HG02588 (cell line): ENCODE measurements around the gene CYP4F8.

ENCODE experiments used
- ATAC-seq: cut with Tn5 transposase; IDR thresholded peaks from one replicate; pipeline ENCODE4 v1.9.1; 2021; ENCODE audit warnings: mild to moderate bottlenecking, moderate library complexity; ENCODE audit not compliant: unreplicated experiment

Gene CYP4F8

DNA sequence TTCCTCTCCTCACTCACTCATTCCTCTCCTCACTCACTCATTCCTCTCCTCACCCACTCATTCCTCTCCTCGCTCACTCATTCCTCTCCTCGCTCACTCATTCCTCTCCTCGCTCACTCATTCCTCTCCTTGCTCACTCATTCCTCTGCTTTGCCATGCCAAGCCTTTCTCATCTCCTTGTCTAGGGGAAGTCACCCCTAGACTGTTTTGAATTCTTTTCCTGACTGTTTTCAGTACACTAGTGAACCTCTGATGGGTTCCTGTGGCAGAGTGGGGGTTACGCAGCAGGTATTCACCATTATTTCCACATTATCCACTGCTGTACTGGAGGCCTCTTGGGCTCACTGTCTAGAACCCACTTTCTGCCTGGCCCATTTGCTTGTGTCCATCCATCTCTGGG lies 1.2 kb downstream of the CYP4F8 start:
- no peak for ATAC-seq

DNA sequence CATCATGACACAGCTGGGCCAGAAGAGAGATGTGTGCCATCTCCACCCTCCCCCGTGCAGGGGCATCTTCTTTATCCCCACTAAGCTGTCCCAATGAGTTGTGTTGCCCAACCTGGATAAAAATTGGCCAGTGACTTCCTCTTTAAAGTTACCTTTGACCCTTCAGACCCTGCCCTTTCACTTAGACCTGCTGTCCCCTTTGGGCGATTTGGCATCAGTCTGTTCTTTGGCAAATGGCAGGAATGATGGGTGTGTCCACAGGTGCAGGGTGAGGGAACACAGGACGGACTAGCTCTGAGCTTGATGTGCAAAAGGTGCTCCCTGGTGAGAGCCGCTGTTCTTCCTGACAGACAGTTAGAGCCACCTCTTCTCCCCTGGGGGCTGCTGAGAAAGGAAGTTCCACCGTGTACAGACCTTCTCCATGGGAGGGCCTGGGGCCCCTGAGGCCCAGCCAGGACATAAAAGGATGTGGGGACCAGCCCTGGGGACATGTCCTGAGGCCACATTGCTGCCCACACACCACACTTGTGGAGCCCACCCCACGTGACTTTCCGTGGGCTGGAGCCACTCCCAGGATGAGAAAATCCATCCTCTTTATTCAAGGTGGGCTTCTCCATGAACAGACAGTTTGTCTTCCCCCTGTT lies 1.7 kb downstream of the CYP4F8 start:
- ATAC-seq = no peak

DNA sequence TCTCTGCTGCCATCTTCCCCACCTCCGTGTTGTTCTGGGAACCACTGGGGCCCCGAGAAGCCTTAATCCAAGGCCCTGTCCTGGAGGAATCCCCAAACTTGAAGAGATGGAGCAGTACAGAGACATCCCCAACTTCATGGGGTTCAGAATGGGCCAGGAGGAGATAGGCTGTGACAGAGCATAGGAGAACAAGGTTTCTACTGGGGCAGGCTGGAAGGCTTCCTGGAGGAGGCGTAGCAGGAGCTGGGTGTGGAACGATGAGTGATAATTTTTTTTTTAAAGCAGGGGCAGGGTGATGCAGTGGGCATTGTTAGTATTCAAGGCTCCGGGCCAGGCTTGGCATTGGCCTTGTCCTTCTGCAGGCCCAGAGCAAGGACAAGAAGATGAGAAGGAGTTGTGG lies 3.3 kb downstream of the CYP4F8 start:
- ATAC-seq = no peak

DNA sequence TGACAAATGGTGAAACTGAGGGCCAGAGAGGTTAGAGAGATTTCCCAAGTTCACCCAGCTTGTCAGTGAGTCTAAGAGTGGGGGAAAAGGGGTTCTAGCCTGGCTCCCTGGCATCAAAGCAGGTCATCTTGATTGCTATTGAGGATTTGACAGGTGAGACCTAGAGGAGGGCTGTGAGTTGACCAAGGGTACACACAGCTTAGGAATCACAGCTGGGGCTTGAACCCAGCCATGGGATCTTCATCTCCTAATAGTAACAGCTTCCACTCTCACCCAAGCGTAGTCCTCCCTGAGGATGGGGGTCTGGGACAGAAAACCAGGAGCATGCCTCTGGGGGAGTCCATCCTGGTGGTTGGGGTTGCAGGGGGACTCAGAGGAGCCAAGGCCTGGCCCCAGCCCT lies 6.8 kb downstream of the CYP4F8 start:
- ATAC-seq = no peak

DNA sequence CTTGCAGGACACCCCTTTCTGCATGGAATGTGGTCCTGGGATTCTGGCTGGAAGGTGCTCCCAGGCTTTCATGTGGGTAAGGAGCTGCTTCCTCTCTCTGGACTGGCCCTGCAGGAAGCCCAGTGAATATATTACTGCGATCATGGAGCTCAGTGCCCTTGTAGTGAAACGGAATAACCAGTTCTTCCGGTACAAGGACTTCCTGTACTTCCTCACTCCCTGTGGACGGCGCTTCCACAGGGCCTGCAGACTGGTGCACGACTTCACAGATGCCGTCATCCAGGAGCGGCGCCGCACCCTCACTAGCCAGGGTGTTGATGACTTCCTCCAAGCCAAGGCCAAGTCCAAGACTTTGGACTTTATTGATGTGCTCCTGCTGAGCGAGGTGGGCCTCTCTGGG lies 8.0 kb downstream of the CYP4F8 start:
- ATAC-seq = no peak

DNA sequence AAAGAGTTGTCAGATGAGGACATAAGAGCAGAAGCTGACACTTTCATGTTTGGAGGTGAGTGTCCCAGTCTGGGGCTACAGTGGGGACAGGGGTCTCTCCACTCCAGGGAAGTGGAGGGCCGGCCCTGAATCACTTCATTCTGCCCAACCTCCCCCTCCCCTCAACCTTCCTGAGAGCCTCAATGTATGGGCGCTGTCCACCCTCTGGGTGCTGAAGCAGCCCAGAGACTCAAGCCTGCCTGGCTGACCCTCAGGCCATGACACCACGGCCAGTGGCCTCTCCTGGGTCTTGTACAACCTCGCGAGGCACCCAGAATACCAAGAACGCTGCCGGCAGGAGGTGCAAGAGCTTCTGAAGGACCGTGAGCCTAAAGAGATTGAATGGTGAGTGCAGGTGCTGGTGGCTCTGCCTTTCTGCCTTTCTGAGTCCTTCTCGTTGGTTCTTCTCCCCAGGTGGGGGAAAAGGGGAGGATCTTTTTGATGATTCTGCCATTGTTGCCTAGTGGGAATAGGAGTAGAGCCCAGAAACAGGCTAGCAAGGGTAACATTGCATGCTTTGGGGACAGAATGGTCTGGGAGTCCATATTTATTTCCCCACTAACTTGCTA lies 8.8 kb downstream of the CYP4F8 start:
- no peak for ATAC-seq

DNA sequence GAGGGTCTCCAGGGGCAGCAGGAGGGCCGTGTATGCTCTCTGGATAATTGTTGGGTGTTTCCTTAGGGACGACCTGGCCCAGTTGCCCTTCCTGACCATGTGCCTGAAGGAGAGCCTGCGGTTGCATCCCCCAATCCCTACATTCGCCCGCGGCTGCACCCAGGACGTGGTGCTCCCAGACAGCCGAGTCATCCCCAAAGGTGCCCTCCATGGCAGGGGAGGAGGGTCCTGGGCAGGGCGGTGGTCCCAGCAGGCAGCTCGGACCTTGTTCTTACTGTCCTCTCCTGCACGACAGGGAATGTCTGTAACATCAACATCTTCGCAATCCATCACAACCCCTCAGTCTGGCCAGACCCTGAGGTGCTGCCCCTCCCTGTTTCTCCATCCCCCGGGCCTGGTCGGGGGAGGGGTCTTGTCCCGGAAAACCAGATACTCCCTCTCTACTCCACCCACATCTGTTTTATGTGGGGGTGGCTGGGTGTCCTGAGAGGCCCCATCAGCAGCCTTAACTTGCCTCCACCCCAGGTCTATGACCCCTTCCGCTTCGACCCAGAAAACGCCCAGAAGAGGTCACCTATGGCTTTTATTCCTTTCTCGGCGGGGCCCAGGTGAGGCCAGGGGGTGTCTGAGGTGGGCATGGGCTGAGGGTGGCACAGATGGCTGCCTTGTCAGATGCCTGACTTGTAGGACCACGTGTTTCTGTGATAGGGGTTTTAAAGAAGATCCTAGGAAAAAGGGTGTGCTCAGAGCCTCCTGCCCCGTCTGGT lies 13.4 kb downstream of the CYP4F8 start:
- ATAC-seq = no peak

DNA sequence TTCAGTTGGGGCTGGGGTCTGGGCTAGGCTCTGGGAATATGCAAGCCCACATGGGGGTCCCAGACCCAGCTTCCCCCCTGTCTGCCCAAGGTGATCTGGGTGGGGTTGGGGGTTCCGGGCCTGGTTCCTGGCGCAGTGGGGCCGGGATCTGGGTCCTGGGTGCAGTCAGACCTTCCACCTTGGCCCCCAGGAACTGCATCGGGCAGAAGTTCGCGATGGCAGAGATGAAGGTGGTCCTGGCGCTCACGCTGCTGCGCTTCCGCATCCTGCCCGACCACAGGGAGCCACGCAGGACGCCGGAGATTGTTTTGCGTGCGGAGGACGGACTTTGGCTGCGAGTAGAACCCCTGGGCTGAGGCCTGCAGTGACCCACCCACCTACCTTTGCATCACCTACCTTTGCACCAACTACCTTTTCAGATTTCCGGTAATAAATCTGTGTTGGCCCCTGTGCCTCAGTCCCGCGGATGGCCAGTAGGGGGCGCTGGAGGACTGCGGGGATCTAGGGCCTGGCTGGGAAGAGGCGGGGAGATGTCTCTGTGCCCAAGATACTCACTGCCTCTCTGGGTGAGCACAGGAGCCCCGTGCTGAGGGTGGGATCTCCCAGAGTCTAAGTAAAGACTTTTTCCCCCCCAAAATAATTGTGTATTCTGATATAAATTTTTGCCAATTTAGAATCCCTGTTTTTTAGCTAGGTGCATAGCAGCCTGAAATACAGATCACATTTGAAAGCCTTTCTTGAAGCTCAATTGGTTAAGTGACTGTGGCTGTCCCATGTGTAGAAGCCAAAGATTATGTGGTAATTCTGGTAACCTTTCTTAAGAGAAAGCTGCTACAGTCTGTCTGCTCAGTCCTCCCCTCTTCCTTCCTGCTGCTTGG lies 14.2 kb downstream of the CYP4F8 start:
- no peak for ATAC-seq

DNA sequence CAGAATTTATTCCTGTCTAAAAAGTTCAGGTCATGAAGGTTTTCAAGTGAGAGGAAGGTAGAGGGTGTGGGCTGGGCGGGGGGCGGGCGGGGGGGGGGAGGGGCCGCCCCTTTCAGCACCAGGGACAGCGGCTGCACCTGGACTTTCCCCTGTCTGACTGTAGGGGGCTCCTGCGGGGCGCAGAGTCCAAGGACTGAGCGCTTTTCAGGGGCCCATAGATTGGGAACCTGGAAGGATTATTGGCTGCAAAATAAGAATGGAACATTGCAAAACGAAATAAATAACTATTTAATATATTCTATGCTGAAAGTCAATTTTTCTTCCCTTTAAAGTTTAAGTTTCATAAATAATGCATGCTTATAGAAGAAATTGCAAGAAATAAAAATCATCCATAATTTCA lies 16.8 kb downstream of the CYP4F8 start:
- ATAC-seq = no peak

DNA sequence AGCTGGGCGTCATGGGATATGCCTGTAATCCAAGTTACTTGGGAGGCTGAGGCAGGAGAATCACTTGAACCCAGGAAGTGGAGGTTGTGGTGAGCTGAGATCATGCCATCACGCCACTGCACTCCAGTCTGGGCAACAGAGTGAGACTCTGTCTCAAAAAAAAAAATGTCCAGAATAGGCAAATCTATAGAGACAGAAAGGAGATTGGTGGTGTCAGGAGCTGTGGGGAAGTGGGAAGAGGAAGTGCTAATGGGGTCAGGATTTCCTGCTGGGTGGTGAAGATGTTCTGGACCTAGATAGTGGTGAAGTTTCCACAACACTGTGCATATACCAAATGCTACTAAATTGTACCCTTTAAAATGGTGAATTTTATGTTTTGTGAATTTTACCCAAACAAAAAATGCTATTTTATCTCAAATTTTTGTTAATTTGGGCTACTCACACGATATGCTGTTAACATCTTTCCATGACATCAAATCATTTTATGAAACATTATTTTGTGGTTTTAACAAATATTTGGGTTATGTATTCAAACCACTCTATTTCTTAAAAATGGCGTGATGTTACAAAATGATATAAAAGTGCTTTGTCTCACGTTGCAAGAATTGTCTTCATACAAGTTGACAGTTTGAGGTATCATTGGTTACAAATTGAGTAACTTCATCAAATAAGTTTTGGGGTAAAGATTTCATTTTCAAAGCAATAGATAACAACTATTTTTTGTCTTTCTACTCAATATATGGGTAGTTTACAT lies 18.2 kb downstream of the CYP4F8 start:
- no peak for ATAC-seq

DNA sequence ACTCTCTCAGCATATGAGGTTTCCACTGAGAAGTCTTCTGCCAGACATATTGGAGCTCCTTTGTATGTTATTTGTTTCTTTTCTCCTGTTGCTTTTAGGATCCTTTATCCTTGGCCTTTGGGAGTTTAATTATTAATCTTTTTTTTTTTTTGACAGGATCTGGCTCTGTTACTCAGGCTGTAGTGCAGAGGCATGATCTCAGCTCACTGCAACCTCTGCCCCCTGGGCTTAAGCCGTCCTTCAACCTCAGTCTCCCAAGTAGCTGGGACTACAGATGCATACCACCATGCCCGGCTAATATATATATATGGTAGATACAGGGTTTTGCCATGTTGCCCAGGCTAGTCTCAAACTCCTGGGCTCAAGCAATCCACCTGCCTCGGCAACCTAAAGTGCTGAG lies 19.1 kb downstream of the CYP4F8 start:
- ATAC-seq = no peak

DNA sequence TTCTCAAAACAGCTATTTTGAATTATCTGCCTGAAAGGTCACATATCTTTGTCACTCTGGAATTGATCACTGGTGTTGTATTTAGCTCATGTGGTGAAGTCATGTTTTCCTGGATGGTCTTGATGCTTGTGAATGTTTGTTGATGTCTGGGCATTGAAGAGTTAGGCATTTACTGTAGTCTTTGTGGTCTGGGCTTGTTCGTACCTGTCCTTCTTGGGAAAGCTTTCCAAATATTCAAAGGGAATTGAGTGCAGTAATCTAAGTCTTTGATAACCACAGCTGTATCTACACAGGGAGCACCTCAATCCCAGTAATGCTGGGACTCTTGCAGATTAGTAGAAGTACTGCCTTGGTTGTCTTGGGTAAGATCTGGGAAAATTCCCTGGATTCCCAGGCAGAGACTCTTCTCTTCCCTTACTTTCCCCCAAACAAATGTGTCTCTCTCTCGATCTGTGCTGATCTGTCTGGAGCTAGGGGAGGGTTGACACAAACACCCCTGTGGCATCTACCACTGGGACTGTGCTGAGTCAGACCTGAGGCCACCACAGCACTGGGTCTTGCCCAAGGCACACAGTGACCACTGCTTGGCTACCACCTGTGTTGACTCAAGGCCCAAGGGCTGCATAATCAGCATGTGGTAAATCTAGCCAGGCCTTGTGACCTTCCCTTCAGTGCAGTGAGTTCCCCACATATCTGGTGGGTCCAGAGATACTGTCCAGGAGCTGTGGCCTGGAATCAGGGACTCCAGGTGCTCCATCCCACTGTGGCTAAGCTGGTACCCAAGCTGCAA lies 20.2 kb downstream of the CYP4F8 start:
- ATAC-seq = no peak

DNA sequence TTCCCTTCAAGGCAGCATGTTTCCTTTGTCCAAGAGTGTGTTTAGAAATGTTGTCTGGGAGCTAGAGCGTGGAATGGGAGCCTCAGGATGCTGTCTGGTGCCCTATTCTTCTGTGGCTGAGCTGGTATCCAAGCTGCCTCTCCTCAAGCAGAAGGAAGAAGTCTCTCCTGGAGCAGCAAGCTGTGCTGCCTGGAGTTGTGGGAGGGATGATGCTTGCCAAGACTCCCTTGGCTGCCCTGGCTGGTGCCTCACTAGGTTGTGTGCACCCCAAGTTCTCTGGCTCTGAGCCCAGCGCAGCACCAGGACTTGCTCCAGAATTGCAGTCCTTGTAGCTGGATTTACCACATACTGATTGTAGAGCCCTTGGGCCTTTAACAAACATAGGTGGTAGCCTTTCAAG lies 21.0 kb downstream of the CYP4F8 start:
- no peak for ATAC-seq

DNA sequence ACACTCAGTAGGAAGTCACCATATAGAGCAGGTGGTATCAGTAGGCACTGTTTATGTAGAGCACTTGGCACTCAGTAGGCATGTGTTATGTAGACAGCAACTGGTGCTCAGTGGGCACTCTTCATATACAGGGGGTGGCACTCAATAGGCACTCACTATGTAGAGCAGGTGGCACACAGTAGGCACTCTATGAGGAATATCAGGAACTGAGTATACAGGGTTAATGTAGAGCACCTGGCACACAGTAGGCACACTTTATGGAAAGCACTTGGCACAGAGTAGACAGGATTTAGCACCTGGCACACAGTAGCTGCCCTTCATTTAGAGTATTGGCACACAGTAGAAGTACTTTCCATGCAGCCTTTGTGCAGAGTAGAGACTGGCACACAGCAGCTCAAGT lies 24.6 kb downstream of the CYP4F8 start:
- no peak for ATAC-seq

DNA sequence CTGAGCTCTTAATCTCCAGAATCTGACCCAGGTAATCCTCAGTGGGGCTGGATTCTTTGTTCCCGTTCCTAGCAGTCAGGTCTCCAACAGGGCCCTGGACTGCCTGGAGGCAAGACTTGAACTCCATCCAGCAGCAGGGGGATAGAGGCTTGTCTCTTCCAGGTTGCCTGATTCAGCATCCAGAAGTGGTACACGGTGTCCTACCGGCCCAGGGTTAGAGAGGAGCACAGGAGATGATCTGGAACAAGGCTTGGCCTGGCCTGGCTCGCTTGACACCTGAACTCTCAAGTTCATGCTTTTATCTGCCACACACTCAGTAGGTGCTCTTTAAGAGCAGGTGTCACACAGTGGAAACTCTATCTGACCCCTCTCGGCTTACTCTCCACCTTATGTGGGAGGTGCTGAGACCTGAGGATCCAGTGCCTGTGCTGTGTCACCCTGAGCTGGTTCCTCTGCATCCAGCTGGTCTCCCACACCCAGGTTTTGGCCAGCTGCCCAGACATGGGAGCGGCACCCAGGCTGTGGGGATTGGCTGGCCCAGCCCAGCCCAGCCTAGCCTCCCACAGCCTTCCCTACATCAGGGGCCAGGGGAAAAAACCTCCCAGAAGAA lies 25.4 kb downstream of the CYP4F8 start, which contains the start of gene CYP4F3:
Gene CYP4F3, plus strand, starts transcription at position 604 of the 610 bp plus-strand sequence. CDS start 519 bp downstream, outside the sequence.
- no peak for ATAC-seq

DNA sequence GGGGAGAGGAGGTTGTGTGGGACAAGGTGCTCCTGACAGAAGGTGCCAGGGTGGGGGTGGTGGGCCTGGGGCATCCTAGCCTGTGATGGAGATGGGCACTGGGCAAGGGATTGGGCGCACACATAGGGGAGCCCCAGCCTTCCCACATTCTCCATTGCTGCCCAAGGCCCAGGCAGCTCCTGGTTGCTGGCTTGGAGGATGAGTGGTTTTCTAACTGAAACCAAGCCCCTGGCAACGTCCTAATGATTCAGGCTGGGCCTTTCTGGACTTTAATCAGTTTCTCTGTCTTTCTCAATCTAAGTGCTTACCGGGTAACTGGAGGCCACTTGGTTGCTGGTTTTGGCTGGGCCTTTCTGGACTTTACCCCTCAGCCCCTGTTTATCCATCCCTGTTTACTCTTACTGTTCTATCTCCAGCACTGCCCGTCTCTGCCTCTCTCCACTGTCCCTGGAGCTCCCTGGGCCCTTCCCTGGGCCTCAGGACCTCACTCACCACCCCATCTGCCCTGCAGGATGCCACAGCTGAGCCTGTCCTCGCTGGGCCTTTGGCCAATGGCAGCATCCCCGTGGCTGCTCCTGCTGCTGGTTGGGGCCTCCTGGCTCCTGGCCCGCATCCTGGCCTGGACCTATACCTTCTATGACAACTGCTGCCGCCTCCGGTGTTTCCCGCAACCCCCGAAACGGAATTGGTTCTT lies 26.0 kb downstream of the CYP4F8 start:
- ATAC-seq = no peak

DNA sequence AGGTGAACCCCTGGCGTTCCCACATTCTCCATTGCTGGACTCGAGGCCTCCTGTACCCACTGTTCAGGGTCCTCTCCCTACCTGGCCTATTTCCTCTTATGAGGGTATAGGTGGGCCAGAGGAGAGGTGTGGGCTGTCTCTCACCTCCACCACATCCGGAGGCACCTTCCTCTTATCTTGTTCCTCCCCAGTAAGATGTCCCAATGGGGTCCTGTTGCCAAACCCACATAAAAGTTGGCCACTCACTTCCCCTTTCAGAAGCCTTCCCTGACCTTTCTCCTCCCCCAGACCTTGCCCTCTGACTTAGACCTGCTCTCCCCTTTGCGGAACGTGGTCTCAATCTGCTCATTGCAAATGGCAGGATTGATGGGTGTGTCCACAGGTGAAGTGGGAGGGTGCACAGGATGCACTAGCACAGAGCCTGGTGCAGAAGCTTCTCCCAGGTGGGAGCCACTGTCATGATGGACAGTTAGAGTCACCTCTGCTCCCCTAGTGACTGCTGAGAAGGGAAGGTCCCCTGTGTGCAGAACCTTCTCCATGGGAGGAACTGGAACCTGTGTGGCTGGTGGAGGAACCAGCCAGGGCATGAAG lies 27.0 kb downstream of the CYP4F8 start:
- no peak for ATAC-seq

DNA sequence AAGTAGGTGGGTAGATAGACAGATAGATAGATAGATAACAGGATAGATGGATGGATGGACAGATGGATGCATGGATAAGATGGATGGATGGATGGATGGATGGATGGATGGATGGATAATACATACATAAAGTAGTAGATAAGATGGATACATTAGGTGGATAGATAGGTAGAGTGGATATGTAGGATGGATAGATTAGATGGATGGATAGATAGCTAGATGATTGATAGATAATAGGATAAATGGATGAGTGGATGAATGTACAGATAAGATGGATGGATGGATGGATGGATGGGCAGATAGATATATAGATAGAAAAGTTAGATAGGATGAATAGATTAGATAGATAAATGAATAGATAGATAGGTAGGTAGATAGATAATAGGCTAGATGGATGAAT lies 27.8 kb downstream of the CYP4F8 start:
- ATAC-seq = no peak
